ENCODE results near the gene F12.
A peak's percentile ranks its signal among the peaks of the same experiment; 100 is the strongest.

The F12 gene

GRCh38 chr5:177446200-177447065, 37.1 kb upstream of the F12 start, which contains the start of gene PRR7:
Gene PRR7 (plus strand): TSS chr5:177446814. CDS start chr5:177455068, 8,254 bp downstream.
- DNase-seq (ENCODE audit: low spot score) = peak; percentile 94

DNA sequence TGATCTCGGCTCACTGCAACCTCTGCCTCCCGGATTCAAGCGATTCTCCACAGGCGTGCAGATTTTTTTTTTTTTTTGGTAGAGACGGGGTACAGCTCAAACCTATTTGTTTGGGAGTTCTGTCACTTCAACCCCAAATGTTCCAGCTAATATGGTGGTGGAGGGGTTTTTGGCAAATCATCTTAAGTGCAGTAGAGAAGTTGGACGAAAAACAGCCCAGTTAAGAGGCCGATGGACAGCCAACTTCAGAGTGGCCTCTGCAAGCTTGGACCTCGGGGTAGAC, 36.5 kb upstream of the F12 start:
- DNase-seq (ENCODE audit: low spot score) = no peak

- DNase-seq (ENCODE audit: low spot score) = no peak
Measured at GRCh38 chr5:177445052-177445916, 35.9 kb upstream of the F12 start.

DNA sequence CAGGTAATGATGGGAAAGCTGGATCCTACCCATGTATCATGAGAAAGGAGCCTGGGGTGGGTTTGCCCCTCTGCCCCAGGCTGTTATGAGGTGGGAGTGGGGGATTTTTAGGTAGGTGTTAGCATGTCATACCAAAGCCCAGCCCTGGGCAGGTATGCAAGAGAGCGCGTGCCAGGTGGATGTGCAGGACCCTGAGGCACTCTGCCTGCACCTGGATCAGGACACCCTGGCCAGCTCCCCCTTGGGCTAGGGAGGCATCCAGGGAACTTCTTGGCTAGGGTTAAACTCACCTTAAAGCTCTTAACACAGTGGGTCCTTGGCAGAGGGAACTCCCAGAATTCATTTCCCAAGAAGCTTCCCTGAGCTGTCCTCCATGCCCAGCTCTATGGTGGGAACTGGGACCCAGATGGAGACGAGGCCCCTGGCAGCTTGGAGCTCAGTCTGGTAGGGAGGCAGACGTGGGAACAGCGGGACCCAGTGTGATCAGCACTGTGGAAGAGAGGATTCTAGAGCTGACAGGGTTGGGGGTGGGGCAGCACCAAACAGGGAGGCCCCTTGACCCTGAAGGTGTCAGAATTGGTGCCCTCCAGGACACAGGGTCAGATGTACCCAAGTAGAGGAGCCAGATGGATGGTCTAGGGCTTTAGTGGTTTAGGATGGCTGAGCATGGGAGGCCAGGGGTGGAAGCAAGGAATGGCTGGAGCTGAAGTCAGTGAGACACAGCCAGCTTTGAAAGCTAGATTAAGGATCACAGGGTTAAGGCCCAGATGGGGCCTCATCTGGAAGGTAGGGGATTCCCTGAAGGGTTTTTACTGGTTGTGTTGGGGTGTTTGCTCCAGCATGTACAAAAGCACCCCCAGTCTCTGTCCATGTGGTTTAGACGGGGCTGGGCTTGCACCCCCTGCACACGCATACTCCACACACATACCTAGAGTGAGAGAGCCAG, 35.0 kb upstream of the F12 start:
- DNase-seq (ENCODE audit: low spot score) = no peak

GRCh38 chr5:177443144-177443983, 34.0 kb upstream of the F12 start:
- DNase-seq (ENCODE audit: low spot score) = no peak

GRCh38 chr5:177442066-177442826, 32.9 kb upstream of the F12 start:
- DNase-seq (ENCODE audit: low spot score) = no peak

DNA sequence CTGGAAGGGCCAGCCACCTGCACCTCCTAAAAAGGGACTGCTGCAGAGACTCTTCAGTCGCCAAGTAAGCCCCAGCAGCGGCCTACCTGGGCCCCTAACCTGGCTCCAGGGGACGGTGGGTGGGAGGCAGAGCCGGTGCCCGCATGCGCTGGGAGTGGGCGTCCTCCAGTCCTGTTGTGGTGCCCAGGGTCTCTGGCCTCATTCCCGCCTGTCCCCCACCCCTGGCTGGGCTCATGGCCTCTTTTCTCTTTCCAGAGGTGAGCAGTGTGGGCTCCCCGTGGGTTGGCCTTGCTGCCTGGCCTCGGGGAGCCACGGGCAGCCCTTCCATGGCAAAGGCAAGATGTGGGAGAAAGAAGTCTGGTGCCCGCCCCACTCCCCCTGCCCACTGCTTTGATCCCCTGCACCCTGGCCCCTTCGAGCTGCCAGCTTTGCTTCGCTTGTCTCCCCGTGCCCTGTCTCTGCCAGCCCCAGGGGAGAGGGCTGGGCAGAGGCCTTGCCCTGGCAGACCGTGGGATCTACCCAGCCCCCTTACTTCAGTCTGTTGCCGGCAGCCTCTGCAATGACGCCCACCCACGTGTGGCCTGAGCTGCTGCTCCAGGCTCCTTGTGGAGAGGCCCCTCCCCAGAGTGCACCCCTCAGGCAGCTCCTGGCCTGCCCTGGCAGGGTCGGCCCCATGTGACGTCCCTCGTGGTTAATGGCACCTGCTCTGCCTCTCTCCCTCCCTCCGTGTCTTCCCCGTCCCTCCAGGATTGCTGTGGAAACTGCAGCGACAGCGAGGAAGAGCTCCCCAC, 31.8 kb upstream of the F12 start:
- DNase-seq (ENCODE audit: low spot score) = no peak

DNA sequence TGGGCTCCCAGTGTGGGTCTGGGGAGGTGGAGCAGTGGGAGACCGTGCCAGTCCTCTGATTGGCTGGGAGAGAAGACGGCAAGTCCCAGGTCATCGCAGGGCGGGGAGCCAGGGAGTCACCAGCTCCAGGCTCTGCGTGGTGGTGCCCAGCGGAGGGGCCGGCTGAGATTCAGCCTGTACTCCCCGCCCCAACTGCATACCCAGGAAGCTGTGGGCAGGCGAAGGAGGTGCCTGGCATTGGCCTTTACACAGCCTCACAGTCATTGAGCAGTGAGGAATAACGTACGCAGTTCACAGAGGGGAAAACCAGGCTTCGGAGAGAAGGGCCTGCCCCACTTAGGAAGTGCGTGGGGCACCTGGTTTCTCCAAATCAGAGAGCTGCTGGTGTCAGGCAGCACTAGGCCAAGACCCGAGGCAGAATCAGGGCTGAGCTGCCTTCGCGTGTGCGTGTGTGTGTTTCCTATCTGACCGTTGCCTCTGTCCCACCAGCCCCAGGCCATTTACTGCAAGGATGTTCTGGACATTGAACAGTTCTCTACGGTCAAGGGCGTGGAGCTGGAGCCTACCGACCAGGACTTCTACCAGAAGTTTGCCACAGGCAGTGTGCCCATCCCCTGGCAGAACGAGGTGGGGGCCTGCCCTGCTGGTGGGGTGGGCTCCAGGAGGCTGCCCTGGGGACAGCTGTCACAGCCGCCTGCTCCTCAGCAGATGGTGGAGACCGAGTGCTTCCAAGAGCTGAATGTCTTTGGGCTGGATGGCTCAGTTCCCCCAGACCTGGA, 31.0 kb upstream of the F12 start:
- no peak for DNase-seq (ENCODE audit: low spot score)

DNA sequence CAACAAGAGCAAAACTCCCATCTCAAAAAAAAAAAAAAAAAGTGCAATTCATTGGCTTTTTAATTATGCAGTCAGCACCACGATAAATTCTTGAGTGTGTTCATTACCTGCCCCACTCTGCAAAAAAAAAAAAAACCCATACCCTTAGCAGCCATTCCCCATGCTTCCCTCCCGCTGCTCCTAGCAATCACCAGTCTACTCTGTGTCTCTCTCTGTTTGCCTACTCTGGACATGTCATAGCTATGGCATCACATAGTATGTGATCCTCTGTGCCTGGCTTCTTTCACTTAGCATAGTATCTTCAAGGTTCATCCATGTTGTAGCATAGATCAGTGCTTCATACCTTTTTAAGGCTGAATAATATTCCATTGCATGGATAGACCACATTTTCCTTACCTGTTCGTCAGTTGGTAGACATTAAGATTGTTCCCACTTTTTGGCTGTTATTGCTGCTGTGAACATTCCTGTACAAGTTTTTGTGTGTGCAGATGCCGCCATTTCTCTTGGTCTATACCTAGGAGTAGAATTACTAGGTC, 30.2 kb upstream of the F12 start:
- no peak for DNase-seq (ENCODE audit: low spot score)

DNA sequence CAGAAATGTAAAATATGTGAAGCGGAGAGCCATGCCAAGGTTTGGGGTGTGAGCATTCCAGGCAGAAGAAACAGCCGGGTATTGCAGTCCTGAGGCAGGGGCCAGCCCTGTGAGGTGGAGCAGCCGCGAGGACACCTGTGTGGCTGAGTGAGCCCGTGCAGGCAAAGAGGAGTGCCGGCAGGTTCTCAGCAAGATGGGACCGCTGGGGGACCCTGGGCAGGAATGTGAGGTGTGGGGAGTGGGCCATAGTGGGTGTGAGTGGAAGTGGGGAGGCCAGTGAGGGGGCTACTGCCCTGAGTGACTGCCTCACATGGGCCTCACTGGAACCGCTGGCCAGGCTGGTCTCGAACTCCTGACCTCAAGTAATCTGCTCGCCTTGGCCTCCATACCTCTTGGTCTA, 29.1 kb upstream of the F12 start:
- DNase-seq (ENCODE audit: low spot score) = no peak

- DNase-seq (ENCODE audit: low spot score) = no peak
Measured at GRCh38 chr5:177437623-177438022, 28.3 kb upstream of the F12 start.

DNA sequence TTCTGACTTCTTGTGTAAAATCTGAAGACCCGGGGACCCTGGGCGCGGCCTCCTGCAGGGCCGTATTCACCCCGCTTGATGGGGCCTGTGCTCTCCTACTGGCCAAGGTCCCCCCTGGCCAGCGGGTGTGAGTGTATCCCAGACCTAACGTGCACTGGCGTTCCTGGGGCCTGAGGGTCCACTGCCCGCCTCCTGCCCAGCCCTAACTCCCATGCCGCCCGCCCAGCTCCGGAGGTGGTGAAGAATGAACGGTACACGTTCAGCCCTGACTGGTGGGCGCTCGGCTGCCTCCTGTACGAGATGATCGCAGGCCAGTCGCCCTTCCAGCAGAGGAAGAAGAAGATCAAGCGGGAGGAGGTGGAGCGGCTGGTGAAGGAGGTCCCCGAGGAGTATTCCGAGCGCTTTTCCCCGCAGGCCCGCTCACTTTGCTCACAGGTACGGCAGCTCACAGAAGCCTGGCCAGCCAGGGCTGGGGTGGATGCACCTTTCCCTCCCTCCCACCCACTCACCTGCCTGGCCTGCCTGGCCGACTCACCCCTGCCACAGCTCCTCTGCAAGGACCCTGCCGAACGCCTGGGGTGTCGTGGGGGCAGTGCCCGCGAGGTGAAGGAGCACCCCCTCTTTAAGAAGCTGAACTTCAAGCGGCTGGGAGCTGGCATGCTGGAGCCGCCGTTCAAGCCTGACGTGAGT, 26.6 kb upstream of the F12 start:
- no peak for DNase-seq (ENCODE audit: low spot score)

GRCh38 chr5:177434942-177435738, 25.8 kb upstream of the F12 start:
- no peak for DNase-seq (ENCODE audit: low spot score)

- no peak for DNase-seq (ENCODE audit: low spot score)
Measured at GRCh38 chr5:177434437-177434836, 25.1 kb upstream of the F12 start.

DNA sequence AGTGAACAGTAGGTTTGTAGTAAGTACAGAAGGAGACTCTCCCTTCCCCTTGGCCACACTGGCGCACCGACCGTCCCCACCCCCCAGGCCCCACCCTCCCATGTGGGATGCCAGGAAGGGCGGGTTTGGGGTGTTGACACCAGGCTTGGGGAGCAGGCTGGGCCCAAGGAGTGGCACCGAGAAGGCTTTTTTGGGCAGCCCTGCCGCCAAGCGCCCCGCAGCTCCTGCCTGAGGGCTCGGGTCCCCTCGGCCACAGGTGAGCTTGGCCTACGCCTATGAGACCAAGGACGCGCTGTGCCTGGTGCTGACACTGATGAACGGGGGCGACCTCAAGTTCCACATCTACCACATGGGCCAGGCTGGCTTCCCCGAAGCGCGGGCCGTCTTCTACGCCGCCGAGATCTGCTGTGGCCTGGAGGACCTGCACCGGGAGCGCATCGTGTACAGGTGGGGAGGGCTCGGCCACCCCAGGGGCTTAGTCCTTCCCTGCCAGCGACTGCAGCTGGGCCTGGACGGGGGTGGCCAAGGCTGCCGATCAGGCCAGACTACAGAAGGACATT, 24.4 kb upstream of the F12 start:
- no peak for DNase-seq (ENCODE audit: low spot score)

- DNase-seq (ENCODE audit: low spot score) = no peak
Measured at GRCh38 chr5:177432839-177433657, 23.7 kb upstream of the F12 start.

All from AG08396 (cell line).